ENCODE measurements around the gene CHST3.

CHST3 gene

DNA sequence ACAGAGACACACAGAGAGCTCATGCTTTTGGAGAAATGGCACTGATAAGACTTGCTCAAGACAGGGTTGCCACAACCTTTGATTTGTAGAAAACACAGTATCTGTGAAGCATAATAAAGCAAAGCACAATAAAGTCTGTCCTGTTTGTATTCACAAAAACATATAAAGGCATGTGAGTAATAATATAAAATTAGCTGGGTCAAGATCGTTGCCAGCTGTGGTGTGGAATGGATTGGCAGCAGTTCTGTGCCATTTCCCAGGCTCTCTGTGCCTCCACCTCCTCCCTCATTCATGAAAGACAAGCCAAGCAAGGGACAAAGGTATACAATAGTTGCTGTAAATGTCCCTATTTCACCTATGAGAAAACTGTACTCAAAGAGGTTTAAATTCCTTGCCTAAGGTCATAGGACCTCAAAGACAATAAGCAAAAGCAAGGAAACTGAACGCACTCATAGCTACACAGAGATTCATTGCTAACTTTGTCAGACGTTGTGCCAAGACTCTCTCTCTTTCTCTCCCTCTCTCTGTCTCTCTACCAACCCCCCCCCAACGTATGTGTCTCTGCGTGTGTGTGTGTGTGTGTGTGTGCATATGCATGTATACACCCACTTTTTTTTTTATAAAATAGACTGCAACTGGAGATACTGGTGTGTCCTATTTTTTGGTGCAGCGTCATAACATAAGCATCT, 31.8 kb downstream of the CHST3 start:
- DNase-seq: no peak

DNA sequence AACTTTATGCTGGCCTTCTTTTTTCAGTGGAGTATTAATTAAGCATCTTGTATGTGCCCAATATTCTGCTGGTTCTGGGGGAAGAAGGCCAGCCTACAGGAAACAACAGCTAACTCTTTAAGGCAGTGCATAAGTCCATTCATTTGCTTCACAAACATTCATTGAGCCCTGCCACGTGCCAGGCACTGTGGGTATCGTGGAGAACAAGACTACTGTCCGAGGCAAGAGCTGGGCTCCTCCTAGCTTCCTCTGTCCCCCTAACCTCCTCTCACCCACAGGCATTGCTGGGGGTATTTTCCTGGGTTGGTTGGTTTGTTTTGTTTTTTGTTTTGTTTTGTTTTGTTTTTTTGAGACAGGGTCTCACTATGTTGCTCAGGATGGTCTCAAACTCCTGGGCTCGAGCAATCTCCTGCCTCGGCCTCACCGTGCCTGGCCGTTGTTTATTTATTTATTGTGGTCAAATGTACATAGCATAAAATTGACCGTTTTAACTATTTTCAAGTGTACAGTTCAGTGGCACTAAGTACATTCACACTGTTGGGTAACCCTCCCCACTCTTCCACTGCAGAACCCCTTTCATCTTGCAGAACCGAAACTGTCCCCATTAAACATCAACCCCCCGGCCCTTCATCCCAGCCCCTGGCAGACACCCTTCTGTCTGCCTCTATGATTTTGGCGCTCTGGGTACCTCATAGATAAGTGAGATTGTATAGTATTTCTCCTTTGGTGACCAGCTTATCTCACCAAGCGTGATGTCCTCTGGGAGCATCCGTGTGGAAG, 32.6 kb downstream of the CHST3 start:
- no peak for DNase-seq

DNA sequence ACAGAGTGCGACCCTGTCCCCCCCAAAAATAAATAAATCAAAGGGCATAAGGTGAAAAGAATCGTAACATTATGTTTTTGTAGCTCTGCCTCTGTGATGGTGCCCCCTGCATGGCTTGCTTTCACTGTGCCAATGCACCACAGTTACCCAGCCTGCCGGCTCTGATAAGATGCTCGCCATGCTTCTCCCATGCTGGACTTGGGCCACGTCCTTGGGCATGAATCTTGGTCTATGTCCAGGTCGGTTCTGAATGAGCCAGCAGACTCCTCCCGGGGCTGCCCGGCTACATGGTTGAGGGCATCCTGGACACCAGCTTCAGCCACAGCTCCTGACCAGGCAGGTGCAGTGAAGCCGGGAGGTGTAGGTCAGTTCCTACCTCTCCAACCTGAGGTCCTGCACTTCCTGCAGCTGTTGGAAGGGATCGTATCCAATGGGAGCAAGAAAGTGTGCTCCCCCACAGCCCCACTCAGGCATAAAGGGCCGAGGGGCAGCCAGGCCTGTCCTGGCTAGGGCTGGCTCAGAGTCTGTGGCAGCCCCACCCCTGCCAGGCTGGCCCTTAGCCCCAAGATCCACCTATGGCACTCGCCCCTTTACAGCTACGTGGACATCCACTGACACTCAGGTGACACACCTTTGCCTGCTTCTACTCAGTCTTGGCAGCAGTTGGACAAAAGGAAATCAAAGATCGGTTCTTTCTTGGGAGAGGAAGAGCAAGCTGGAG, 34.1 kb downstream of the CHST3 start:
- DNase-seq: no peak

DNA sequence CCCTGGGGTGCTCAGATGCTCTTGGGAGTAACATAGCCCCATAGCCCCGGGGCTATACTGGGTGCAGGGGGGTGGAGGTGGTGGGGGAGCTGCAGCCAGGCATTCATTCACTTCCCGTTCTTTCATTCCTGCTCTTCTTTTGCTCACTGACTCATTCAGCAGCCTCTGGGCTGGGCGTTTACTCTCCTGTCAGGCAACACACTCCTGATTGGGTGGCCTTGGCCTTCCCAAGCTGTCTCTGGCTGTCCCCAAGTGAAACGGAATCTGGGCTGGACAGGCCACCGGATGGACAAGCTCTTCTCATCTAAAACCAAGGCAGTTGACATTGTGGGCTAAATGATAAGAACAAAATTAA, 34.6 kb downstream of the CHST3 start:
- no peak for DNase-seq

DNA sequence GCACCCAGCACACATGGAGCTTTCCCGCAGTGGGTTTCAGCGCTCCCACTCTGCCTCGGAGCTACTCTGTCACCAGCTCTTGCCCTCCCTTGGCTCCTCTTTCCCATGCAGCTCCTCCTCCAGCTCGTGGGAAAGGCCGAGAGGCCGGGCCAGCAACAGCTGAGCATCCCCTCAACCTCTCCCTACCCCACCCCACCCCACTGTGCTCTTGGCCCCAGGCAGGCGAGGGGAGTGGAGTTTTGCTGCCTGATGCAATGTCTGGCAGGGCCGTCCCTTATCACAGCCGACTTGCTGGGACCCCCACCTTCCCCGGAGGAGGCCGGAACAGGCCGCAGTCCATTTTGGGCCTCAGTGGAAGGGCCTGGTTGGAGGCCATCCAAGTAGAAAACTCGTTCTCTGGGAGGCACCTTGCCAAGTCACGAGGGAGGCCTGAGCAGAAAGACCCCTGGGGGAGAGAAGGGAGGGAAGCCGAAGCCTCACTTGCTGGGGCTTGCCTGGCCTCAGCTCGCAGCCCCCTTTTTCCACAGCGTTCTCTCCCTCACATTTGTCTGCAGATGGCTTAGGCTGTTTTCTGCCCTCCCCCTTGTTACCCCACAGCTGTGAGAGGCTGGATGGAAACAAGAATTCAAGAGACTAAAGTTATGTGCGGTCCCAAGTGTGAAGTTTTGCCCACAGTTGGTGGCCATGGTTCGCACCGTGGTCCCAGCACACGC, 35.3 kb downstream of the CHST3 start:
- DNase-seq: peak; percentile 57

DNA sequence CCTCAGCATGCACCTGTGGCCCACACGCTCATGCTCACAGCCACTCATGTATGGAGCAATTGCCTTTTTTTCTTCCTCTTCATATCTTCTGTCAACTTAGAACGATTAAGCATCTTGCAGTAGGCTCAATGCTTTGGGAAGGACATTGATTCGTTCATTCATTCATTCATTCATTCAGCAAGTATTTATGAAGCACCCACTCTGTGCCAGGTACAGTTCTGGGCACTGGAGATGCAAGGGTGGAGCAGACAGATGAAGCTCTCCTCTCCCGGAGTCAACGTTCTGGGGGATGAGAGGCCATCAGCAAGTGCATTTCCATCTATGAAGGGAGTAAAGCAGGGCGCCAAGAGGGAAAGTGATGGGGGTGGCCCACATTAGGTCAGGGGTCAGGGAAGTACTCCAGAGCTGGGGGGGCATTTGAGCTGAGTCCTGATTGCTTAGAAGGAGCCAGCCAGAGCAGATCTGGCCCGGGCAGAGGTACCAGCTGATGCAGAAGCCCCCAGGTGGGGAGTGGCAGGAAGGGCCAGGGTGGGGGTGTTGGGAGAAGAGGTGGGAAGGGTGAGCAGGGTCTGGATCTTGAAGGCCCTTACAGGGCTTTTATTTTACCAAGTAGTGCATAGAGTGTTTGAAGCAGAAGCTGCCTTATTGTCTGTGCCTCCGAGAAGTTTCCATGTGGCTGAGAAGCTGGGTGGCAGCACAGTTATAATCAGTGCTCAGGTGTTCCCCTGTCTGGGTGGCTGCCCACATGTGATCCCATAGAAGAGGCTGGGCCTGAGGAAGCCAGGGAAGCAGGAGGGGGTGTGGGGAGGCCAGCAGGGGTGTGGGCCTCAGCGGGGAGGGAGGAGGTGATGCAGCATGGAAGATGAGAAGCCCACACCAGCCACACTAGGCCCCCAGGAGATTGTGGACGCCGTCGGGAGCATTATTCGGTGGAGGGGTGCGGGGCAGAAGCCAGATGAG, 36.2 kb downstream of the CHST3 start:
- DNase-seq: no peak

DNA sequence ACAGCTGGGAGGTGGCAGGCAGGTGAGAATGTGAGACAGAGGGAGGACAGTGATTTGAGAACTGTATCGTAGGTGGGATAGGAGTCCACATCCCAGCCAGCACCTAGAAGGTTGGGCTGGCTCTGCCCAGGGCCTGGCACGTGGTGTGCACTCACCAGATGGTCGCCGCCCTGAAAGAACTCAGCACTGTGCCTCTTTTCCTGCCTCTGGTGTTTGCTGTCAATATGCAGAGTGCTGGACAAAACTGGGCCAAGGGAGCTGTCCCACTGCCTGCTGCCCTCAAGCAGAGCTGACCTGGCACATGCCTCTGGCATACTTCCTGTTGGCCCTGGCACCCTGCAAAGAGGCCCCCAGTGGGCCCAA, 36.8 kb downstream of the CHST3 start:
- no peak for DNase-seq

DNA sequence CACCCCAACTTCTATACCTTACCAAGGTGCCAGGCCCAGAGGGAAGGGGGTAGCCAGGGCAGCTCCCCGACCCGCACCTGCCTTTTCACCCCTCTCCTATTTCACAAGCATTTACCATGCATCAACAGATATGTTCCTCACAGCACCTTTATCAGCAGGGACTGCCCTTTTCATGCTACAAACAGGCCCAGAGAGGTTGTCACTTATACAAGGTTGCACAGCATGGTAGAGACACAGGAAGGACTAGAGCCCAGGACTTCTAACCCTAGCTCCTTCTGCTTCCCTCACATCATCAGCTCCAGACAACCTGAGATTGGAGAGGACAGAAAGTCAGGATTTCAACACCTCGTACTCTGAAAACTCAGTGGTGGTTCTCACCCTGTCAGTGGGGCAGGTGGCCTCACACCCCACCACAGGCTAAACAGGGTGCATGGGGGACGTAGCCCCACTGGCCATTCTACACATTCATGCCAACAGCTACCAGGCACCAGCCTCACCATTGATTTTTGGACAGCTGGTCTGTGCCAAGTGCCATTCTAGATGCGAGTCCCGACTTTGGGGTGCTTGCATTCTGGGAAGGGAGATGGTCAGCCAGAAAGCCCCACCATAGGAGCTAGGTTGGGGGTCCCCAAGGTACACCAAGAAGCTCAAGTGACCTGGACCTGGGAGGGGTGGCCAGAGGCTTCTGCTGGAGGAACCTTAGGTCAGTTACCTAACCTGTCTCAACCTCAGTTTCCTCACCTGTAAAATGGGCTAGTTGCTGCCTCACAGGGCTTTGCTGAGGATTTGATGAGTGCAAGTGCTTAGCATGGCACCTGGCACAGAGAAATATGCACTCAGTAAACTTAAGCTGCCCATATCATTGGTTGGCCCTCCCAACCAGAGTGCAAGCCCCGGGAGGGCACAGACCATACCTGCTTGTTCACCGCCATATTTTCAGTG, 38.4 kb downstream of the CHST3 start:
- DNase-seq: no peak

DNA sequence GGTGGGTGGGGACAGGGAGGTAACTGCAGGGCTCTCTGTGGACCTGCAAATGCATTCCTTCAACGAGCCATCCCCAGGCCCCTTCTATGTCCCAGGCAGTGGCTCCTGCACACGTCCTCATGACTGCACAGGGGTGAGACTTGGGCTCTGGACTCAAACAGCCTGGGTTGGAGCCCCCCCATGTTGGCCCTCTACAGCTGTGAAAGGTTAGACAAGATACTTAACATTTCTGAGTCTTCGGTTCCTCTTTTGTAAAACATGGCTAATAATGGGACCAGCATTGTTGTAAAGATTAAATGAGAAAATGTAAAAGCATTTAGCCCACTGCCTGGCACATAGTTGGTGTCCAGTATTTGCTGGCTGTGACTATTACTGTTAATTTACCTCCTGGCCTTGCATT, 41.8 kb downstream of the CHST3 start:
- no peak for DNase-seq

DNA sequence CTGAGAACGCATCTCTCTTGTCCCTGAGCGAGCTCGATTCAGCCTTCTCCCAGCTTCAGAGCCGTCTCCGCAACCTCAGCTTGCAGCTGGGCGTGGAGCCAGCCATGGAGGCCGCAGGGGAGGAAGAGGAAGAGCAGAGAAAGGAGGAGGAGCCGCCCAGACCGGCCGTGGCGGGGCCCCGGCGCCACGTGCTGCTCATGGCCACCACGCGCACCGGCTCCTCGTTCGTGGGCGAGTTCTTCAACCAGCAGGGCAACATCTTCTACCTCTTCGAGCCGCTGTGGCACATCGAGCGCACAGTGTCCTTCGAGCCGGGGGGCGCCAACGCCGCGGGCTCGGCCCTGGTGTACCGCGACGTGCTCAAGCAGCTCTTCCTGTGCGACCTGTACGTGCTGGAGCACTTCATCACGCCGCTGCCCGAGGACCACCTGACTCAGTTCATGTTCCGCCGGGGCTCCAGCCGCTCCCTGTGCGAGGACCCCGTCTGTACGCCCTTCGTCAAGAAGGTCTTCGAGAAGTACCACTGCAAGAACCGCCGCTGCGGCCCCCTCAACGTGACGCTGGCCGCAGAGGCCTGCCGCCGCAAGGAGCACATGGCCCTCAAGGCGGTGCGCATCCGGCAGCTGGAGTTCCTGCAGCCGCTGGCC, 43.2 kb downstream of the CHST3 start:
- no peak for DNase-seq

DNA sequence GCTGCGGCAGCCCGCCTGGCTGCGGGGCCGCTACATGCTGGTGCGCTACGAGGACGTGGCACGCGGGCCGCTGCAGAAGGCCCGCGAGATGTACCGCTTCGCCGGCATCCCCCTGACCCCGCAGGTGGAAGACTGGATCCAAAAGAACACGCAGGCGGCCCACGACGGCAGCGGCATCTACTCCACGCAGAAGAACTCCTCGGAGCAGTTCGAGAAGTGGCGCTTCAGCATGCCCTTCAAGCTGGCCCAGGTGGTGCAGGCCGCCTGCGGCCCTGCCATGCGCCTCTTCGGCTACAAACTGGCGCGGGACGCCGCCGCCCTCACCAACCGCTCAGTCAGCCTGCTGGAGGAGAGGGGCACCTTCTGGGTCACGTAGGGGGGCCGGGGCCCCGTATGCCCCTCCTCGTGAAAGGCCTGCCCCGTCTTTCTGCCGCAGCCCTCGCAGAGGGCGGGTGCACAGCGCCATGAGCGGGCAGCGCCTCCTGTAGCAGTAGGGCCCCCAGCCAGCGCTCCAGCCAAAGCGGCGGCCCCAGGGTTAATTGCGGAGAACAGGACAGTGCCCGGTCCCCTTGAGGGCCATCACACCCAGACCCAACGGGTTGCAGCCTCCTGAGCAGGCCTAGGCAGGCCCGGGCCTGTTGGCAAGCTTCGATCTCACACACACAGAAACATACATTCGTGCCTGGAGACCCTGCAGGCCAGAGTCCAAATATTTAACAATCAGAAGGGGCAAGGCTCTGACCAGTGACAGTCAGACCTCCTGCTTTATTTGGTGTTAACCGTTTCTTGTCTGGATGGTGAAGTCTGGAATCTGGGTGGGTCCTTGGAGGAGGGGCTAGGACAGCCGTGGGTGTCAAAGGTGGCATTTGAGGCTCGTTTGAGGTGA, 44.1 kb downstream of the CHST3 start:
- DNase-seq: no peak

DNA sequence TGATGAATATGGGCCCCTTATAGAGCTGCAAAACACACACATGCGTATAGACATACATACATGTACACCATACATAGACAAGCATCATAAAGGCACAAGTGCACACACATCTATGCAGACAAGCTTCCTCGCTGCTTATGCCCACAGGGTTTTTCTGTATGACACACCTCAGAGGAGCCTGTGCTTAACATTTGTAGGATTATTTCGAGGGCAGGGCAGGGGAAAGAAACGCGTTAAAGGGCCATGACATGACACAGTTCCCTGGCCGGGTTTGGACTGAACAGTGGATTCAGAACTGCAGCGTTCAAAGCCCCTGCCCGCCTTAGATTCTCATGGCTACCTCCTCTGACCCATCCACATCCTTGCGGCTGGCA, 44.8 kb downstream of the CHST3 start:
- no peak for DNase-seq

DNA sequence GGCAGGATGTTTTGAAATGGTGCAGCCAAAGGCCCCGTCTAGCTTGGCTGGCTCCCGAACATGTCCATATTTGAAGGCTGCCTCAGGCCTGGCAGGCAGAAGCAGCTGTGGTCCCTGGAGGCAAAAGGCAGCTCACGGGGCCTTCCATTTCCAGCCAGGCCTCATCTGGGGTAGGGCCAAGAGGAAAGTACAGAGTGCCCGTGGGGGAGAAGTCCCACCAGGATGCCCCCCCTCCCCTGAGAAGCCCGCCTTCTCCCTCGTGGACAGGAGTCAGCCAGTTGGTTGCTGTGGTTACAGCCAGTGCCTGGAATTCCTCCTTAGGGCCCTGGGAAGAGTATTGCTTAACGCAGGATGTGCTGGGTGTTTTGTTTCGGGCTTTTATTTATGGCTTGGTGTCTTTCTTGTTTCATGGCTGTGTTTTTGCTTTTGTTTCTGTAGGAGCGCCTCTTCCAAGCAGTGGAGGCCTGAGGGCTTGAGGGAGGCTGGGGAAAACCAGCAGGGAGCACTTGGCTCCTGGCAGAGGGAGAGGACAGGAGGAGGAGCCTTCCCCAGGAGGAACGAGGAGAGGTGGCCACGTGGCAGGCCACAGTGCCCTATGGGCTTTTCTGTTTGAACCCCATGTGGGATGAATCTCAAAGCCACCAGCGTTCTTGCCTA, 45.4 kb downstream of the CHST3 start:
- DNase-seq: no peak

DNA sequence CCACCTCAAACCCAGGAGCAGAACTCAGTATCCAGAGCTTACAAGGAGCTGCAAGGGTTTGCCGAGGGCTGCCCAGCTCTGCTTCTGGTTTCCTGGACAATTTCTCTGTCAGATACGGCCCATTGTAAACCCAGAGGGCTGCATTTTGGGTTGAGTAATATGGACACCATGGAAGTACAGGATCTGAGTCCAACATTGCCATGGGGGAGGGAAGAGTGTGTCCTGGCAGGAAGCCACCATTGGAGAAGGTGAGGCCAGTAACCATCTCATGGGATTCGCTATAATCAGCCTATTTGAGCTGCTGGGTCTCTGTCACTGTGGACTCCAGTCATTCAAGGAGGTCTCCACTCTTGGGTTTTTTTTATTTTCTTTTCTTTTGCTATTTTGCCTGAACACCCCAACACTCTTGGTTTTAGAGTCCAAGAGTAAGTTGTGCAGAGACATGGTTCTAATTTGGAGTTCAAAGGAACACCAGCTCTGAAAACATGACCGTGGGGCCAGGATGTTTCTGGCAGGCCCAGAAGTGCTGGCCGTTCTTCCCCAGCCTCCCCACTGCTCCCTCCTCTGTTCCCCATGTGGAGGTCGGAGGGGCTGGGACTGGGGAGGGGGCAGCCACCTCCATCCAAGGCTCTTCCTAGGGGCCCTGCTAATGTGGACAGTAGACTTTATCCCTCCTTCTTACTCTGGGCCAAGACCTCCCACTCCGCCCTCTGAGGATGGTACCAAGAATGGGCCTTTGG, 46.2 kb downstream of the CHST3 start:
- no peak for DNase-seq

DNA sequence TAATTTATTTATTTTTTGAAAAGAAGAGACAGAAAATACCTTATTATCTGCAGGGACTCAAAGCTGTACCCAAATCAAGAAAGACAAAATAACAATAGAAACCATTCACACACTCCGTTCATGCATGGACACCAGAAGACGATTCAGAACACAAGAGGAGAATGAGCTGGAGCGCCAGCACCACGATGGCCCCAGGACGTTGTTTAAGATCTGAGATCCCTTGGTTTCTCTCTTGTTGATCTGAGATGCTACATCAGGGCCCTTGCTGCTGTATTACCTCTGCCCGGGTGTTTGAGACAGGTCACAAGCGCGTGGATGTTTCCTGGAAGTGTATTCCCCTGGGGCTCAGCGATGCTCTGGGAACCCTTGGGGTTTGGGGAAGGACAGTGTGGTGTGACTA, 46.8 kb downstream of the CHST3 start:
- DNase-seq: no peak

DNA sequence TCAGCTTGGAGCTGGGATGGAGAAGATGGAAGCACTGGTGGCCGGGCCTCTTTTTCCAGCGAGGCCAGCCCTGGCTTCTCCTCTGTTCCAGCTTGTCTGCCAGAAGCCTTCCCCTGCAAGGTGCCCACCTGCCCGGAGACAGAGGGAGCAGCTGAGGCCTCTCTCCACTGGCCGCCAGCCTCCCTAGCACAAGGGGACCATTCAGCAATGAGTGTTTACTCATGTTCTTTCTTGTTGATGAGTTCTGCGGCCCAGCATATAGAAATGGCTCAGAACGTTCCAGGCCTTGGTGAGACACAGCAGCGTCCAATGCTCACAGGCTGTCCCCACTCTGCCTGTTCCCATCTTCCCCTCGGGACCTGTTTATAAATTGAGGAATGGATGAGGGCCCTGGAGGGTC, 47.3 kb downstream of the CHST3 start:
- DNase-seq: no peak

DNA sequence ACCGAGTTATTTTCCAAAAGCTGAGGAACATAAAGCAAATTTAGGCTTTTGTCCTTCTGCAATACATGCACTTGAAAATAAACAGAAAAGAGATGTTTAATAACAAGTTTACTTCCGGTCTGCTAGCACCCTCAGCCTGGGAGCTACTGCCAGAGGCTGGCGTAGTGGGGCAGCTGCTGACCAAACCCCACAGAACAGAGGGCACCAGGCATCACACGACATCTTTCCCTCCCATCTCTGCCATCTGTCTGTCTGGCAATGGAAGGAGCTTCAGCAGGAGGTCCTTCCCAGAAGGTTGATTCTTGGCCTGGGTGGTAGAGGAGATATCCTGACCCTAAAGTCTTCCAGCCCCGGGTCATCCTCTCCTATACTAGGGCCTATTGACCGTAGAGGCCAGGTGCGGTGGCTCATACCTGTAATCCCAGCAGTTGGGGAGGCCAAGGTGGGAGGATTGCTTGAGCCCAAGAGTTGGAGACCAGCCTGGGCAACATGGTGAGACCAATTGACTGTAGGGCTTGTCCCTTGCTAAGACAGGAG, 47.8 kb downstream of the CHST3 start:
- DNase-seq: no peak

DNA sequence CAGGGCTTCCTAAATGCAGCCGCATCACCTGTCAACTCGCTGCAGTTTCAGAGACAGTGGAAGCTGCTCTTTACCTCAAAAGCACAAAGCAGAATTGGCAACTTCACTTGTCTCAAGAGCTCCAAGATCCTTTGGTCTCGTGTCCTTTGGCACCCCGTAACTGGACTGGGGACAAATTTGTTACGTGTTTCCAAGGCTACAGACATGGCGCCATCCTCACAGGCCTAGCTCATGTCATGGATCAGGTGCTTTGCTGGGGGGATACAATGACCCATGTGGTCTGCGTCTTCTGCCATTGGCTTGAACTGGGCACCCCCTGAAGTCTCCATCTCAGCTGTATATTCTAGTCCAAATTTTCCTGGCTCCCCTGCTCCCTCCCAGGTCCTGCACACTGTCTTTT, 48.6 kb downstream of the CHST3 start:
- DNase-seq: no peak
